ENCODE data around the gene SNTB2. TPM values are rescaled to one million over a fixed set of nuclear protein-coding genes. Genes with fewer than 3 reads are reported as not detected.

SNTB2 gene
- total and polyA plus RNA-seq, 2 of the 13 experiments (the other 11 are each of a cell fraction or from before 2014, with no cell fraction given): 11.5 to 19.2 TPM

- TF ChIP-seq ONECUT2 (CRISPR knock-in tag; IDR thresholded peaks at IDR 0.05) (no peak), MAFF (IDR thresholded peaks at IDR 0.05; ENCODE audit: low read depth, low read length) (no peak), SMC3 (IDR thresholded peaks at IDR 0.05; ENCODE audit: low read length) (no peak), ZMYM2 (CRISPR knock-in tag; IDR thresholded peaks at IDR 0.05) (no peak), TBP (CRISPR knock-in tag; IDR thresholded peaks at IDR 0.05) (no peak), HNRNPUL1 (IDR thresholded peaks at IDR 0.05; ENCODE audit: low read depth, low read length) (no peak), MXD3 (CRISPR knock-in tag; IDR thresholded peaks at IDR 0.05) (no peak; the same call in 1 of the 2 replicates), PHB2 (IDR thresholded peaks at IDR 0.05; ENCODE audit: partially characterized antibody) (no peak), REST (IDR thresholded peaks at IDR 0.05; ENCODE audit: borderline replicate concordance in 1 of 2, low read depth in 1 of 2, low read length in 2 of 2) (no peak), ZNF709 (CRISPR knock-in tag; IDR thresholded peaks at IDR 0.05) (no peak; the same call in 1 of the 2 replicates), SNAPC2 (CRISPR knock-in tag; IDR thresholded peaks at IDR 0.05) (no peak), CCAR2 (optimal IDR thresholded peaks at IDR 0.05; ENCODE audit: low read depth, low read length) (no peak), TBX2 (CRISPR knock-in tag; IDR thresholded peaks at IDR 0.05; ENCODE audit: borderline replicate concordance) (peak; percentile 47; the same call in 1 of the 2 replicates), ZNF383 (CRISPR knock-in tag; IDR thresholded peaks at IDR 0.05; ENCODE audit: borderline replicate concordance) (peak; percentile 62; the same call in 1 of the 2 replicates), KDM6A (CRISPR knock-in tag; IDR thresholded peaks at IDR 0.05; ENCODE audit: low read depth) (no peak), MBD4 (IDR thresholded peaks at IDR 0.05; ENCODE audit: borderline replicate concordance, low read length) (no peak), SIN3B (IDR thresholded peaks at IDR 0.05; ENCODE audit: low read length) (no peak), ZNF839 (CRISPR knock-in tag; IDR thresholded peaks at IDR 0.05; ENCODE audit: borderline replicate concordance) (no peak)
- TF ChIP-seq, protein P1, sequence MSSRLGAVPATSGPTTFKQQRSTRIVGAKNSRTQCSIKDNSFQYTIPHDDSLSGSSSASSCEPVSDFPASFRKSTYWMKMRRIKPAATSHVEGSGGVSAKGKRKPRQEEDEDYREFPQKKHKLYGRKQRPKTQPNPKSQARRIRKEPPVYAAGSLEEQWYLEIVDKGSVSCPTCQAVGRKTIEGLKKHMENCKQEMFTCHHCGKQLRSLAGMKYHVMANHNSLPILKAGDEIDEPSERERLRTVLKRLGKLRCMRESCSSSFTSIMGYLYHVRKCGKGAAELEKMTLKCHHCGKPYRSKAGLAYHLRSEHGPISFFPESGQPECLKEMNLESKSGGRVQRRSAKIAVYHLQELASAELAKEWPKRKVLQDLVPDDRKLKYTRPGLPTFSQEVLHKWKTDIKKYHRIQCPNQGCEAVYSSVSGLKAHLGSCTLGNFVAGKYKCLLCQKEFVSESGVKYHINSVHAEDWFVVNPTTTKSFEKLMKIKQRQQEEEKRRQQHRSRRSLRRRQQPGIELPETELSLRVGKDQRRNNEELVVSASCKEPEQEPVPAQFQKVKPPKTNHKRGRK (CRISPR knock-in tag; IDR thresholded peaks at IDR 0.05): no peak
These were observed 142.7 kb downstream of the SNTB2 start (continued) for GRCh38 chr16:69329369-69330285.
